Right lobe of liver (tissue), 6 donors: ENCODE data around the gene IL33. TPM values are rescaled to one million over a fixed set of nuclear protein-coding genes. Genes with fewer than 3 reads are reported as not detected.

Experiments used
- ATAC-seq, 4 donors: fragments of 200-7000 bp; cut with Tn5 transposase; one replicate each; pipeline ENCODE4 v1.9.1; 2020; ENCODE audit warnings: mild to moderate bottlenecking in 4 of 4, moderate library complexity in 4 of 4
- DNase-seq, 3 donors: peaks; one replicate each; pipeline ENCODE4 v3.0.0-alpha.2; 2020
- H3K27ac ChIP-seq, 3 donors: fragments of 200-600 bp; one replicate each; pipeline ENCODE4 v1.8.0; 2022
- H3K27me3 ChIP-seq, 2 donors: fragments of 200-600 bp; one replicate each; pipeline ENCODE4 v1.8.0; 2022
- H3K36me3 ChIP-seq, 4 donors: fragments of 200-600 bp; sonication (generic) in 1 of 4; one replicate each; pipeline versions ENCODE4 v1.5.1 to v1.8.0; 2017 to 2022; ENCODE audit warnings: control low read depth in 1 of 4
- H3K4me1 ChIP-seq, 4 donors: fragments of 200-600 bp; sonication (generic) in 1 of 4; one replicate each; pipeline versions ENCODE4 v1.5.1 to v1.8.0; 2017 to 2022; ENCODE audit warnings: control low read depth in 1 of 4
- H3K4me3 ChIP-seq, 3 donors: fragments of 200-600 bp; one replicate each; pipeline ENCODE4 v1.8.0; 2022
- H3K9me3 ChIP-seq, 4 donors: fragments of 200-600 bp; sonication (generic) in 1 of 4; one replicate each; pipeline versions ENCODE4 v1.5.1 to v1.8.0; 2017 to 2022; ENCODE audit warnings: control low read depth in 1 of 4
- CTCF ChIP-seq, 4 donors: fragments of 200-600 bp in 3 of 4; fragments of 450-650 bp in 1 of 4; IDR thresholded peaks; one replicate each; pipeline versions ENCODE4 v1.5.1 to v1.8.0; 2016 to 2022; ENCODE audit warnings: antibody characterized with exemption in 4 of 4, mild to moderate bottlenecking in 2 of 4
- POLR2A ChIP-seq: fragments of 450-650 bp; IDR thresholded peaks from one replicate; pipeline ENCODE4 v1.6.1; 2017; ENCODE audit warnings: antibody characterized with exemption, mild to moderate bottlenecking
- WGBS: methylation state at CpG from one replicate; pipeline ENCODE4 v1.1.6; 2018; ENCODE audit warnings: low coverage, low lambda C conversion rate; ENCODE audit not compliant: insufficient coverage; ENCODE audit errors: missing lambda C conversion rate; 5-methylcytosine and 5-hydroxymethylcytosine counted together
- intact Hi-C, 2 donors: fragments of 100-400 bp; cut with DNase I; formaldehyde crosslinking; loops; one replicate each; pipeline versions ENCODE4 v1.11.2 to v1.14.1; 2022
- total RNA-seq, 6 experiments: library from RNA; depleted of rRNA in 2 of 6; stranded (reverse); fragments of >200 nt in 2 of 6; fragmentation: NEBNext Ultra II Directional in 3 of 6; extraction: Animal tissue kit (Norgen Biotek cat#: 25700) in 3 of 6; gene quantifications; one replicate each; pipeline versions ENCODE4 v1.1.0 to v1.2.4, GENCODE V29; 2016 to 2023
- donor health status: DM: no; HTN: yes; CAD: no.
- donor health status: DM: no; HTN: no; CAD: no.
- donor health status: DM: no; HTN: no; CAD: no.
- donor health status: DM: no; HTN: yes; CAD: no.
- donor health status: DM: no; HTN: yes; CAD: no.

The IL33 gene
- total RNA-seq, 6 experiments from 2014 or later = 8.4 to 34.1 (median 10.6) TPM

- TF ChIP-seq CTCF (IDR thresholded peaks at IDR 0.05) = no peak
- no peak for TF ChIP-seq POLR2A
- DNase-seq = no peak
- Histone ChIP-seq H3K4me3 (no peak overlapping the region), H3K4me1 (peaks cover 0 to 2% (median 0%) of the 10 kb centered on the region in 4 donors), H3K27me3 (no peaks in the 10 kb centered on the region), H3K27ac (no peak overlapping the region), H3K9me3 (no peaks in the 10 kb centered on the region), H3K36me3 (no peaks in the 10 kb centered on the region)
- 57% methylated on average over 5 of the region's 5 CpGs for WGBS
- intact Hi-C loops = no loop called here
- peak; percentile 23 to 54 (median 41) for ATAC-seq
Measured at GRCh38 chr9:6239048-6239461, 23.4 kb downstream of the IL33 start.

GRCh38 chr9:6239694-6240093 lies 24.1 kb downstream of the IL33 start:
- ATAC-seq (no peak), DNase-seq (no peak)
- peaks cover 0 to 2% (median 0%) of the 10 kb centered on the region in 4 donors for H3K4me1 ChIP-seq
- H3K36me3 ChIP-seq = no peaks in the 10 kb centered on the region
- no peak overlapping the region for H3K27ac ChIP-seq
- H3K27me3 ChIP-seq = no peaks in the 10 kb centered on the region
- intact Hi-C loops = no loop called here
- 73% methylated on average over 2 of the region's 2 CpGs for WGBS
- no peaks in the 10 kb centered on the region for H3K9me3 ChIP-seq
- TF ChIP-seq CTCF (IDR thresholded peaks at IDR 0.05) (no peak), POLR2A (no peak)
- H3K4me3 ChIP-seq = no peak overlapping the region

GRCh38 chr9:6243746-6244145 lies 28.1 kb downstream of the IL33 start:
- Histone ChIP-seq H3K27me3 (no peaks in the 10 kb centered on the region), H3K4me1 (no peaks in the 10 kb centered on the region), H3K27ac (no peak overlapping the region), H3K9me3 (no peaks in the 10 kb centered on the region), H3K36me3 (no peaks in the 10 kb centered on the region), H3K4me3 (no peak overlapping the region)
- ATAC-seq (no peak), DNase-seq (no peak)
- TF ChIP-seq CTCF (IDR thresholded peaks at IDR 0.05) (no peak), POLR2A (no peak)
- intact Hi-C loops = no loop called here

GRCh38 chr9:6247266-6247665 lies 31.7 kb downstream of the IL33 start:
- H3K36me3 ChIP-seq = no peaks in the 10 kb centered on the region
- intact Hi-C loops = no loop called here
- H3K4me3 ChIP-seq = no peak overlapping the region
- no peaks in the 10 kb centered on the region for H3K9me3 ChIP-seq
- 39% methylated on average over 4 of the region's 4 CpGs for WGBS
- no peaks in the 10 kb centered on the region for H3K27me3 ChIP-seq
- no peak overlapping the region for H3K27ac ChIP-seq
- ATAC-seq (no peak), DNase-seq (no peak)
- TF ChIP-seq CTCF (IDR thresholded peaks at IDR 0.05) (no peak), POLR2A (no peak)
- H3K4me1 ChIP-seq = no peaks in the 10 kb centered on the region

GRCh38 chr9:6268826-6269397 lies 53.3 kb downstream of the IL33 start:
- no peaks in the 10 kb centered on the region for H3K9me3 ChIP-seq
- ATAC-seq (no peak), DNase-seq (no peak)
- no peak for TF ChIP-seq POLR2A
- H3K4me1 ChIP-seq = peaks cover 0 to 28% (median 13%) of the 10 kb centered on the region in 4 donors
- no peaks in the 10 kb centered on the region for H3K27me3 ChIP-seq
- H3K36me3 ChIP-seq = no peaks in the 10 kb centered on the region
- intact Hi-C loops = no loop called here
- H3K27ac ChIP-seq = no peak overlapping the region
- no peak overlapping the region for H3K4me3 ChIP-seq
- WGBS = 52% methylated on average over 3 of the region's 3 CpGs
